ENCODE data around the gene ZBTB47. TPM values are rescaled to one million over a fixed set of nuclear protein-coding genes. Genes with fewer than 3 reads are reported as not detected.
A peak's percentile ranks its signal among the peaks of the same experiment; 100 is the strongest.

Gene ZBTB47
- total RNA-seq, 2 experiments from 2014 or later, result 0.60 to 0.62 TPM

DNA sequence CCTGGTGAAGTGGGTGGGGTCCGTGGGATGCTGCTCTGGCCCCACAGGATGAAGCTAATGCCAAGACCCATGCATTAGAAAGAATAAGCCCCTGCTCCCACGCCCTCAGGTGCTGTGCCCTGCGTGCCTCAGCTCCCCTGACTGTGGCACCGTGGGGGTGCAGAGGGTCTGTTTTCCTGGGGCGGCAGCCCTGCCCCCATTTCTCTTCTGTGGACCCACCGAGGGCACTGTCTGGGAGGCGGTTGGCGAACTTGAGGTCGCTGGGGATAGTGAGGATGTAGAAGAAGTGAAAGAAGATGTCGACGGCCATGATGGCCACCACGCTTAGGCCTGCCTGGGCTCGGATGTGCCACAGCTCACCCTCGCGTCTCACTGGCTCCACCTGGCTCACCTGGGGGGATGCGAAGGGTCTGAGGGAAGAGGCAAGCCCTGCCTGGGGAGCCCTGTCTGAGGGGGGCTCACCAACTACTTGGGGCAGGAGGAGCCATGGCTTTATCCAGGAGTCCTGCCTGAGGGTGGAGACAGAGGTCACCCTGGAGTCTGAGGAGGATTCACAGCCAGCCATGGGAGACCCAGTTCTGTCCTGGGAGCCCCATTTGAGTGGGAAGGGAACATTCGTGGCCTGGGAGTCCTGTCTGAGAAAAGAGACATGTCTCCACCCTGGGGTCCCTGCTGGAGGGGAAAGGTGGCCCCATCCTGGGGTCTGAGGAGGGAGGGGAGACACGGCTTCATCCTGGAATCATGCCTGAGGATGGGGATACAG, 44.0 kb downstream of the ZBTB47 start:
- no peak overlapping the region for H3K4me3 Mint-ChIP-seq
- H3K9me3 Mint-ChIP-seq (ENCODE audit: low read depth), result no peaks in the 10 kb centered on the region
- H3K27ac Mint-ChIP-seq, result no peak overlapping the region

DNA sequence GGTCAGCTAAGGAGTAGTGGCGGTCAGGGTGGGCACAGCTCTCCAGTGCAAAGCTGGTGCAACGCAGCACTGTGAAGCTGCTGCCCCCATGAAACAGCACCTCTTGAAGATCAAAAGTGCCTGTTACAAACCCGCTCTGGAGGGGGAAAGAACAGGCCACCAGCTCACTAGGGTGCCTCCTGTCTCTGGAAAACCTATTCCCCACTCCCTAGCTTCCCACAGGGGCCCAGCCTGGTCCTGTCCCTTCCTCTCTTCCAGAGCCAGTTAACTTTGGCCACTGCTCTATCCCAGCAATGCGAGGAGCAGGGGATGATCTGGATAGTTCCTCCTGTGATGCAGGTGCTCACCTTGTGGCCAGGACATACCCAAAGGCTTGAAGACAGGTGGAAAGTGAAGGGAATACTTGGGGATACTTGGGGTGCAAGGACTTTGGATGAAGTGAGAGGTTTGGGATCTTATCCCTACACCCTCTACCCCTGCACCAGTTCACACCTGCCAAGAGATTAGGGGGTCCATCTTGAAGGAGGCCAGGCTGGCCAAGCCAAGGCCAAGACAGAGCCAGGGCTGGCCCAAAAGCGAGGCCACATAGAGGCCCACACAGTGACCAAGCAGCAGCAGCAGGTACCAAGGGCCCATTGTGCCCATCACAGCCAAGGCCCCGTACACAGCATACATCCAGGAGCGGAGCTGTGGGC, 44.9 kb downstream of the ZBTB47 start:
- DNase-seq, result no peak
- no peak for ATAC-seq
- intact Hi-C loops (cut with DNase I, micrococcal nuclease), result no loop called here
- no peaks in the 10 kb centered on the region for H3K36me3 Mint-ChIP-seq (ENCODE audit: low read depth)
- peaks cover 9% of the 10 kb centered on the region for H3K27me3 Mint-ChIP-seq
- POLR2A ChIA-PET, result no interaction called here
- peaks cover 5% of the 10 kb centered on the region for H3K4me1 Mint-ChIP-seq
- CTCF ChIA-PET, result no interaction called here
- H3K27ac Mint-ChIP-seq, result no peak overlapping the region
- H3K9me3 Mint-ChIP-seq (ENCODE audit: low read depth), result no peaks in the 10 kb centered on the region
- H3K4me3 Mint-ChIP-seq, result no peak overlapping the region

More for the DNA sequence above, 44.0 kb downstream of the ZBTB47 start:
- ChIA-PET CTCF (no interaction called here), POLR2A (no interaction called here)
- no peak for DNase-seq
- Mint-ChIP-seq H3K36me3 (ENCODE audit: low read depth) (no peaks in the 10 kb centered on the region), H3K4me1 (peaks cover 5% of the 10 kb centered on the region), H3K27me3 (peaks cover 9% of the 10 kb centered on the region)
- ATAC-seq, result no peak
- intact Hi-C loops (cut with DNase I, micrococcal nuclease), result no loop called here

DNA sequence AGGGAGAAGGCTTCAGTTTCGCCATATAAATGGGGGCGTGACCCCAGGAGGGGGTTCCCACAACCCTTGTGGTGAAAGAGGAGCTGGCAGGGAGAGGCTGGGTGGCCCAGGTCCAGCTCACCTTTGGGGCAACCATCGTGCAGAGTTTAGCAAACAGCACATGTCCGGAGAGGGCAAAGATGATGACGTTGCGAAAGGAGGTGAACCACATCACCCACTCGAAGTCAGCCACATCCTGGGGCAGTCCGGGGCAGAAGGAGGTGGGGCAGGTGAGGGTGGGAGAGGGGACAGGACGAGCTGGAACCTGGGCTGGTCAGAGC, 45.4 kb downstream of the ZBTB47 start:
- Mint-ChIP-seq H3K9me3 (ENCODE audit: low read depth) (no peaks in the 10 kb centered on the region), H3K4me1 (peaks cover 5% of the 10 kb centered on the region), H3K4me3 (no peak overlapping the region), H3K27ac (no peak overlapping the region), H3K36me3 (ENCODE audit: low read depth) (no peaks in the 10 kb centered on the region), H3K27me3 (peaks cover 9% of the 10 kb centered on the region)
- peak; percentile 28 for DNase-seq
- POLR2A ChIA-PET, result no interaction called here
- intact Hi-C loops (cut with DNase I, micrococcal nuclease), result no loop called here
- CTCF ChIA-PET, result interaction anchor here (0.8 kb wide), 1 partner anchor 132 kb away, joined by 3 read pairs; no protein-coding TSS in a partner anchor
- ATAC-seq, result peak; percentile 45

DNA sequence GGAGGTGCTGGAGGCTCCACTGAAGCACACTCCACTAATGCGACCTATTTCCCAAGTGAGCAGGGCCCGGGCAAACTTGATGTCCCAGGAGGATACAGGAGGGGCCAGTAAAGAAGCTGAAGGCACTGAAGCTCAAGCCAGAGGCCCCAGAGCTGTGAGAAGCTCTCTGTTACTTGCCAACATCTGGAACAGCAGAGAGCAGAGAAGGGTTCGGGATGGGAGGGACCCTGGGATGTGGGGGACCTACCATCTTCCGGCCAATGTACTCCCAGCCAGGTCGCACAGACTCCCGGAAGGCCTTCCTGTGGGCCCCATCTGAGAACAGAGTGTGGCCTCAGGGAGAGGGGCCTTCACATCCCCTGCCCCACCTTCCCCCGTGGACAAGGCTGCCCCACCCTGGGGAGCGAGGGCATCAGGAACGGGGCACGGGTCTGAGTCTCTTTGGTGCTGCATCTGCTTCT, 46.0 kb downstream of the ZBTB47 start:
- Mint-ChIP-seq H3K27ac (no peak overlapping the region), H3K4me3 (no peak overlapping the region), H3K36me3 (ENCODE audit: low read depth) (no peaks in the 10 kb centered on the region), H3K9me3 (ENCODE audit: low read depth) (no peaks in the 10 kb centered on the region), H3K27me3 (peaks cover 9% of the 10 kb centered on the region), H3K4me1 (peaks cover 5% of the 10 kb centered on the region)
- CTCF ChIA-PET, result interaction anchor here (0.8 kb wide), 1 partner anchor 132 kb away, joined by 3 read pairs; no protein-coding TSS in a partner anchor
- intact Hi-C loops (cut with DNase I, micrococcal nuclease), result no loop called here
- ATAC-seq (no peak), DNase-seq (no peak)
- POLR2A ChIA-PET, result no interaction called here

DNA sequence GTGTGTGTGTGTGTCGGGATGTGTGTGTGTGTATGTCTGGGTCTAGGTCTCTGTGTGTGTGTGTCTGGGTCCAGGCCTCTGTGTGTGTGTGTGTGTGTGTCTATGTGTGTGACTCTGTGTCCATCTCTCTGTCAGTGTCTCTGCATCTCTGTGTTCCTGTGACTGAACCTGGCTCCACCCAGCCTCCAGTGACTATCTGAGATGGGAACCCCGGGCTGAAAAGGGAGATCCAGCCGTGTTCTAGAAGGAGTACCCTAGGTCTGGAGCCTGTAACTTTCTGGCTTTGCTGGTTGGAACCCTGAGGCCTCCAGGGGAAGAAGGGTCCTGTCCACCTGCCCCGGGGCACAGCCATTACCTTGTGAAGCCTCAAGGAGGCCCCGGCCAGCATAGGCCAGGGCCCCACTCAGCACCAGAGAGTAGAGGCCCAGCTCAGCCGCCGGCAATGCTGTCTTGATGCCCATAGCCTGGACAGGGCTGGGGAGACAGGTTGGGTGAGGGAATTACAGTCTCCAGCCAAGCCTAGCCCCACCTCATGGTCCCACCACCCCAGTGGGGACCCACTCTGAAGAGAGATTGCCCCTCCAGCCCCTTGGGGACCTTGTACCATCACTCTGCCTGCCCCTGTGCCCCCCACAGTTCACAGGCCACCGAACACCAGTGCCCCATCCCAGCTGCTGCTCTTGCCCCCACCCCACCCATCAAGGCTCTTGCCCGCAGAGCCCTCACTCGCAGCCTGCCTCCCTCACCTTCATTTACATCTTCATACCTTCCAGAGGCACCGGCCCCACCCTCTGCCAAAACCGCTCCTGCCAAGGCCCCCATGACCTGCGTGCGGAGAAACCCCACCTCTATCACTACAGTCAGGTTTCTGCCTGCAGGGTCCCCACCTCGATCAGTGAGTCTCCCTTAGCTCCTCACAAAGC, 47.1 kb downstream of the ZBTB47 start:
- Mint-ChIP-seq H3K4me1 (peaks cover 5% of the 10 kb centered on the region), H3K36me3 (ENCODE audit: low read depth) (no peaks in the 10 kb centered on the region), H3K27me3 (peaks cover 9% of the 10 kb centered on the region), H3K27ac (no peak overlapping the region), H3K9me3 (ENCODE audit: low read depth) (no peaks in the 10 kb centered on the region), H3K4me3 (no peak overlapping the region)
- CTCF ChIA-PET, result interaction anchor here (0.6 kb wide), 1 partner anchor 139 kb away, joined by 3 read pairs; no protein-coding TSS in a partner anchor
- POLR2A ChIA-PET, result no interaction called here
- no peak for DNase-seq
- intact Hi-C loops (cut with DNase I, micrococcal nuclease), result no loop called here
- no peak for ATAC-seq

DNA sequence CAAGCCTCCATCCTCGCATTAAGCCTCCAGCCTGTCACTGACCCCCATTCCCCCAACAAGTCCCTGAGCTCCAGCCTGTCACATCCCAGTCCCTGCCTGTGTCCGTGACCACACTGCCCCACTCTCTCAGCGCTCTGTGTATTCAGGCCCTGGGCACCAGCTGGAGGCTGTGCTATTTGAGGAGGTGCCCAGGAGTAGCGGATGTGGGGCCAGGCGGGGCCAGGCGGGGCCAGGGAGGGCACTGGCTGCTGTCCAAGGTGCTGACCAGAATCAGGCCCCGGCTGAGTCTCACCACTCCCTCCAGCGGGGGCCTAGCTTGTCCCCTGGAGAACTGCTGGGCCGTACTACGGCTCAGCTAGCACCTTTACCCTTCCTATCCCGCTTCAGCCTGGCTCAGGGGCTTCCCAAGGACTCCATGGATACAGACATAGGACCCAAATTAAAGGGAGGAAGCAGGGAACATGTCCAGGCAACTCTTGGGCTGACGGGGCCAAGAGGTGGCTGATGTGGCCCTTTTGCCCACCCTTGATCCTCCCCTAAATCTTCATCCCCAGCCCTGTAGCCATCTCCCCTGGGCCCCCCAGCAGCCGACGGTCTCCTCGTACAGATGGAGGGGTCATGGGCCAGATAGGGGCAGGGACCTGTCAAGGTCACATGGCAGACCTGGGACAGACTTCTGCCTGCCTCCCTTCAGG, 48.0 kb downstream of the ZBTB47 start:
- peaks cover 5% of the 10 kb centered on the region for H3K4me1 Mint-ChIP-seq
- H3K27me3 Mint-ChIP-seq, result peaks cover 9% of the 10 kb centered on the region
- peak; percentile 84 for ATAC-seq
- no peak overlapping the region for H3K27ac Mint-ChIP-seq
- H3K9me3 Mint-ChIP-seq (ENCODE audit: low read depth), result no peaks in the 10 kb centered on the region
- ChIA-PET CTCF (interaction anchor here (0.6 kb wide), 1 partner anchor 140 kb away, joined by 3 read pairs; no protein-coding TSS in a partner anchor), POLR2A (no interaction called here)
- peak; percentile 79 for DNase-seq
- intact Hi-C loops (cut with DNase I, micrococcal nuclease), result no loop called here
- H3K36me3 Mint-ChIP-seq (ENCODE audit: low read depth), result no peaks in the 10 kb centered on the region
- no peak overlapping the region for H3K4me3 Mint-ChIP-seq

DNA sequence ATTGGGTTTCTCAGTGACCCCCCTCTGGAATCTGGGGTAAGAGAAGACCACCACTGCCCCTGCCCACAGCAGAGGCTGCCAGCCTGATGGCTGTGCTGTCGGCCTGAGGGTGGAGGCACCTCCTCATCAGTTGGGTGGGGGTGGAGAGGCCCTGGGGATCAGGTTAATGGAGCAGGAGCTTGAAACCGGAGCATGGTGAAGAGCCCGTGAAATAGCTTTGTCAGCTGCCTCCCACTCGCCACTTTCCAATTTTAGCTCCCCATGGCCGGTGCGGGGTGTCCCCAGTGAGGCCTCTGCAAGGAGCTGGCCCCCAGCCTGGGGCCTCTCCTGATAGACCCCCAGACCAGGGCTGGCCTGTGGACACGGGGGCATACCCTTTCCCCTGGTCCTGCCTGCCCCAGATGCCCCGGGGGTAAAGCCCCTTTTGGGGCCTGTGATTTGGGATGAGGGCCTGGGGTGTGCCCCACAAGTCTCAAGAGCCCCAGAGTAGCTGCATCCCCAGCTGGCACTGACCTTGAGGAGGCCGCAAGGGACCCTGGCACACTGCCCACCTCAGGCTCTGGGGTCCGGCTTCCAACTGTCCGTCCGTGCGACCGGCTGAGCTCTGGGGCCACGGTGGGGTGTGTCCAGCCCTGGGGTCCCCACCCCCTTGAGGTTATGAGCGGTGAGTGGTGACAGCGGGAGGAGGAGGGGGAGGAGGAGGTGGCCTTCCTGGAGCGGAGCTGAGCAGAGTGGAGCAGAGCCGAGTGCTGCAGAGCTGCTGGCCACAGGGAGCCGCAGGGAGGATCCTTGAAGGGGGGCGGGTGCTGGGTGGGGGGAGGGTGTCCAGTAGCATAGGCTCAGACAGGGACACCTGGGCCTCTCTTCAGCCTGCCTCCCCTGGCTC, 48.8 kb downstream of the ZBTB47 start, which contains the start of gene HHATL:
TSS of gene HHATL (minus strand) at position 733 of the 886 bp plus-strand sequence. CDS start 1,972 bp downstream, outside the sequence.
- no peaks in the 10 kb centered on the region for H3K36me3 Mint-ChIP-seq (ENCODE audit: low read depth)
- H3K27me3 Mint-ChIP-seq, result peaks cover 9% of the 10 kb centered on the region
- DNase-seq (no peak), ATAC-seq (no peak)
- ChIA-PET POLR2A (no interaction called here), CTCF (interaction anchor here (1.0 kb wide), 1 partner anchor 48 kb away, joined by 3 read pairs; no protein-coding TSS in a partner anchor)
- no peak within 1 kb of the TSS for H3K4me3 Mint-ChIP-seq
- no peaks in the 10 kb centered on the region for H3K9me3 Mint-ChIP-seq (ENCODE audit: low read depth)
- H3K27ac Mint-ChIP-seq, result no peak within 1 kb of the TSS
- intact Hi-C loops (cut with DNase I, micrococcal nuclease), result no loop called here
- peaks cover 5% of the 10 kb centered on the region for H3K4me1 Mint-ChIP-seq

DNA sequence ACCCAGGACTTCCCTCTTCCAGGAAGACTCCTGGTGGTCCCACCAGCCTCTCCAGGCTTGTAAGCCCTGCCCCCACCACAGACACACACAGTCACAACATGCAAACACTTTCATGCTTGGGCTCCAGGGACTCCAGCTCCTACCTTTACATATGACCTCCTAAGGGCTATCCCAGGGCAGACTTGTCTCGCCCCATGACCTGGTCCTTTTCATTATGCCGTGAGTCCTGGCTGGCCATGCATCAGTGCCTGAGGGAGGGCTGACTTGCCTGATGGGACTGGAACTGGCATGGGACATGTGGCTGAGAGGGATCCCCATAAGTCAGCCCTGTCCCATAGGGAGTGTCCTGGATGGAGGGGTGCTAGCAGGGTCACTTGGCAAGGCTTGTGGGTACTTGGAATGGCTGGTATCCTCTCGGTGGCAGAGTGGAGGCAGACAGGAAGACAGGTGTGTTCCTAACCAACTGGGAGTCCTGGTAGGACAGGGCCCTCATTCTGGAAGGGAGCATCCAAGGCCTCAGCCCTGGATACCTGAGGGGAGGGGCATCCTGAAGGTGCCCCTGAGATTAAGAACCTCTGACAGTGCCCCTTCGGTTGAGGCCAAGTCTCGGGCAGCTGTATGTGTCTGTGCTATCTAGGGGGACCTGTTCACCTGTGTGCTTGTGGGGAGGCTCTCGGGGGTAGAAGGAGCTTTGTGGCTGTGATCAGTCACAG, 49.6 kb downstream of the ZBTB47 start:
- peaks cover 5% of the 10 kb centered on the region for H3K4me1 Mint-ChIP-seq
- H3K27me3 Mint-ChIP-seq, result peaks cover 9% of the 10 kb centered on the region
- no peak overlapping the region for H3K27ac Mint-ChIP-seq
- ATAC-seq (no peak), DNase-seq (no peak)
- POLR2A ChIA-PET, result no interaction called here
- CTCF ChIA-PET, result interaction anchor here (1.0 kb wide), 1 partner anchor 47 kb away, joined by 3 read pairs; no protein-coding TSS in a partner anchor
- intact Hi-C loops (cut with DNase I, micrococcal nuclease), result no loop called here
- no peaks in the 10 kb centered on the region for H3K36me3 Mint-ChIP-seq (ENCODE audit: low read depth)
- no peak overlapping the region for H3K4me3 Mint-ChIP-seq
- no peaks in the 10 kb centered on the region for H3K9me3 Mint-ChIP-seq (ENCODE audit: low read depth)

DNA sequence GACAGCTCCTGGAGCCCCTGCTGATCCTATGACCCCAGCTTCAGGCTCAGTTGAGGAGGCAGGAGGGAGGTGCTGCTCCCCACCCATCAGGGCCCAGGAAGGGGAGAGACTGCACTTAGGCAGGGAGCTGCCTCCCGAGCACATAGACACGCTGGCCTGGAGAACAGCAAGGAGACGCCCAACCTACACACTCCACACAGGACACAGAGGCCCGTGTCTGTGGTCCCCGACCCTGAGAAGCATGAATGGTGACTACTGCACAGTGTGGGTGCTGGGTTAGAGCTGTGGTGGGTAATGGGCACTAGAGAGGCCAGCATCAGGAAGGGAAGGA, 50.2 kb downstream of the ZBTB47 start:
- H3K9me3 Mint-ChIP-seq (ENCODE audit: low read depth), result no peaks in the 10 kb centered on the region
- H3K27me3 Mint-ChIP-seq, result peaks cover 9% of the 10 kb centered on the region
- no peaks in the 10 kb centered on the region for H3K36me3 Mint-ChIP-seq (ENCODE audit: low read depth)
- intact Hi-C loops (cut with DNase I, micrococcal nuclease), result no loop called here
- ATAC-seq, result no peak
- ChIA-PET CTCF (no interaction called here), POLR2A (no interaction called here)
- no peak for DNase-seq
- no peak overlapping the region for H3K4me3 Mint-ChIP-seq
- no peak overlapping the region for H3K27ac Mint-ChIP-seq
- peaks cover 3% of the 10 kb centered on the region for H3K4me1 Mint-ChIP-seq

Measured in activated CD4-positive, alpha-beta T cell treated with anti-CD3 and anti-CD28 coated beads for 36 hours (primary cell).